GM12801 (cell line): ENCODE results near the gene DCPS.

ENCODE experiments used
- TF ChIP-seq, protein P1 (sequence below): IDR thresholded peaks from one replicate; pipeline ENCODE4 v1.5.1; 2011; ENCODE audit warnings: control low read depth; ENCODE audit not compliant: insufficient read length; ENCODE audit errors: extremely low read depth

Gene DCPS

DNA sequence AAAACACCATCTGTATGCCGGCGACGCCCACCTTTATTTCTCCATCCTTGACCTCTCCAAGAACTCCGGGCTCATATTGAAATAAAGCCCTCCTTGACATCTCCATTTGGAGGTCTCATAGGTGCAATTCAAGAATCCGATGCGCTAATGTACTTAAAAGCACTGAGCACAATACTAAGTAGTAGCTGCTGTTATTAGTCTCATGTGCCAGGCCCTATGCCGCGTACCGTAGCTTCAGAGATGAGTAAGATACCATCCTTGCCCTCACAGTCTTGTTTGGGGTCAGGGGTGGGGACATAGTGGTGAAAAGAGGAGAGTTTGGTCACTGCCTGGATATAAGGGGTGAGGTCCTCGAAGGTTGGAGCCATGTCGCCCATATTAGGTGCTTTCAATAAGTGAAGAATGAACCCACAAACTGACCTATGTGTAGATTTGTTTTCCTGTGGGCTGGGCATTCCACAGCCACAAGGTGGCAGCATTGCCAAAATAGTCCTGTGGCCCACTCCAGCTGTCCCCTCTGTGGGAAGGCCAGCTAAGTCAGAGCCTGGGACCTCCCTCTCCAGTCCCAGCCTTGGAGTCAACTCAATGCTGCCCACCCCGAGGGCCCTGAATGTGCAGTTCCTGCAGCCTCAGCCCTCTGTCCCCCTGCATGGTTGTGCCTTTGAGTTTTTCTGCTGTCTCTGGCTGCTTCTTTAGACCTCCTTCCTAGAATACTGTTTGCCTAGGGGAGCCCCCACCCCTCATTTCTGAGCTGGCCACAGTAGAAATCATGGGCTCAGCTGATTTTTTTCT, 6.5 kb downstream of the DCPS start:
- TF ChIP-seq, protein P1, sequence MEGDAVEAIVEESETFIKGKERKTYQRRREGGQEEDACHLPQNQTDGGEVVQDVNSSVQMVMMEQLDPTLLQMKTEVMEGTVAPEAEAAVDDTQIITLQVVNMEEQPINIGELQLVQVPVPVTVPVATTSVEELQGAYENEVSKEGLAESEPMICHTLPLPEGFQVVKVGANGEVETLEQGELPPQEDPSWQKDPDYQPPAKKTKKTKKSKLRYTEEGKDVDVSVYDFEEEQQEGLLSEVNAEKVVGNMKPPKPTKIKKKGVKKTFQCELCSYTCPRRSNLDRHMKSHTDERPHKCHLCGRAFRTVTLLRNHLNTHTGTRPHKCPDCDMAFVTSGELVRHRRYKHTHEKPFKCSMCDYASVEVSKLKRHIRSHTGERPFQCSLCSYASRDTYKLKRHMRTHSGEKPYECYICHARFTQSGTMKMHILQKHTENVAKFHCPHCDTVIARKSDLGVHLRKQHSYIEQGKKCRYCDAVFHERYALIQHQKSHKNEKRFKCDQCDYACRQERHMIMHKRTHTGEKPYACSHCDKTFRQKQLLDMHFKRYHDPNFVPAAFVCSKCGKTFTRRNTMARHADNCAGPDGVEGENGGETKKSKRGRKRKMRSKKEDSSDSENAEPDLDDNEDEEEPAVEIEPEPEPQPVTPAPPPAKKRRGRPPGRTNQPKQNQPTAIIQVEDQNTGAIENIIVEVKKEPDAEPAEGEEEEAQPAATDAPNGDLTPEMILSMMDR = no peak

DNA sequence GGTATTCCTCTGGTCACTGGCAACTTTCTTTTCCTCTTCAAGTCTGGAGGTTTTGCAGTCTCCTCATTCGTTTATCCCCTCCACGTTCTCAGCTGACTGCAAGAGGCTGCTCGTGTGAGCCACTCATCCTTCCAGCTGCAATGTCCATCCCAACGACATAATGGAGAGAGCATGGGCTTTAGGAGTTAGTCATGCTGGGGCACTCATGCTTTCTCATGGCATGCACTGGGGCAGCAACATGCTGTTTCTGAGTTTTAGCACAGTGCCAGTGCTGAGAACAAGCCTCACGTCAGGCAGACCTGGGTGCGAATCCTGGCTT, 7.1 kb downstream of the DCPS start:
- TF ChIP-seq, protein P1 = no peak

DNA sequence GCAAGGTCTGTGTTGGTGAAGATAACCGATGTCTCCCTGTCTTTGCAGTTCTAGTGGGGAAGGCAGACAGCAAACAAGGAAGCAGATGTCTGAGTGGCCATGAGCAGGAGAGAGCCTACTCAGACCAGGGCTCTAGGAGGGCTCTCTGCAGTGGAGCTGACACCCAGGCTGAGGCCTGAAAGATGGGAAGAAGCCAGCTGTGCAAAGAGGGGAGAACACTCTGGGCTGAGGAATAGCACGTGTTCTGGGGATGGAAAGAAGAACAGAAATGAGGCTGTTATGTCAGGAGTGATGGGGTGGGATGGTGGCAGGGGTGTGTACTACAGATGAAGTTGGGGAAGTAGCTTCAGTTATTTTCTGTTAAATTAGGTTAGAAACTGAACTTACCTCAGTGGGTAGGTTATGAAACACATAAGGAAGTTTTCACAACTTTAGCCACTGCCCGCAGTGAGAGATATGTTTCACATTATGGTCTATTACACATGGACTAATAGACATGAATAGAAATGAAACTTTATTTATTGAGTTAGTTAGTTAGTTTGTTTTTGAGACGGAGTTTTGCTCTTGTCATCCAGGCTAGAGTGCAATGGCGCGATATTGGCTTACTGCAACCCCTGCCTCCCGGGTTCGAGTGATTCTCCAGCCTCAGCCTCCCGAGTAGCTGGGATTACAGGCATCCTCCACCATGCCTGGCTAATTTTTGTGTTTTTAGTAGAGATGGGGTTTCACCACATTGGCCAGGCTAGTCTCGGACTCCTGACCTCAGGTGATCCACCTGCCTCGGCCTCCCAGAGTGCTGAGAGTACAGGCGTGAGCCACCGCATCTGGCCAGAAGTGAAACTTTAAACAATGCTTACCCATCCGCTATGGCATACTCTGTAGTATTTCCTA, 7.8 kb downstream of the DCPS start:
- TF ChIP-seq, protein P1 = no peak

DNA sequence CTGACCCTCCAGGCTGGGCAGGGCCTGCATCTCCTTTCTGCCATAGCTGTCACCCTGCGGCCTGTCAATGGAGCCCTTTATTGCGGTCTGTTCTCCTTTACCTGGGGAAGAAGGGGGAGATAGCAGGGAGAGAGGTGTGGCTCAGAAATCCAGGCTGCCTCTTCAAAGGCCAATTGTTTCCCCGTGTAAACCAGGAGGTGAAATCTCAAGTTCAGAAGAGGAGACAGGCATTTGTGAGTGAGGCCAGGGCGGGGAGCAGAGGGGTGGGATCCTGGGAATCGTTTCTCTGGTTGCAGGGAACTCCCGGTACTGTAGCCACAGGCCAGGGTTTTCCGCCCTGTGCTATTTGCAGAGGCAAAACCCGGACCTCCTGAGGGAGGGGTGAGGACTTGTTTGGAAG, 9.1 kb downstream of the DCPS start:
- TF ChIP-seq, protein P1 = no peak

DNA sequence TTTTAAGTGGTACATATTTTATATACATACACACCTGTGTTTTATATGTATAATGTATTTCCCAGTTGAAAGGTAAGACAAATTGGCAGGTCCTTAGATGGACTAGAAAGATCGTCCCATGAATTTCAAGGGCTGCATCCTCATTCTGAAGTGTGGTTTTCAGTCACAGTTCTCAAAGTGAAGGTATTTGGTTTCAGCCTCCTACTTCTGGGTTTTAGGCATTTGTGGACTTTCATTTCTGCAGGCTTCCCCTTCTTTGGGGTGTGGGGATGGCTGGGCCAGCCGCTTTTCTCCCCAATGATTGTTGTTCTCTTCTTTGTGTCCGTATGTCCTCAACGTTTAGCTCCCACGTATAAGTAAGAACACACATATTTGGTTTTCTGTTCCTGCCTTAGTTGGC, 10.0 kb downstream of the DCPS start:
- TF ChIP-seq, protein P1 = no peak

DNA sequence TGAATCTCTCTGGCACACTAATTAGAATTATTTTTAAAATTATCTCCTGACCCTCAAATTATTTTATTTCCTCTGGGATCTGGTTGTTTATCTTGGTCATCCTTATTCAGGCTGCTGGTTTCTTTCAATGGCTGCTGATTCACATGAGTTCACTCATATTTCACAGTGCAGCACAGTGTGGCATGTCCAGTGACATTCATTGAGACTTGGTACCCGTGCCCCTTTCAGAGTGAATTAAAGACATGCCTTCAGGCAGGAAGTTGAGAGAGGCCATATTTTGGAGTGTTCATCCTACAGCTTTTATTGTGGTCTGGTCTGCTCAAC, 13.5 kb downstream of the DCPS start:
- TF ChIP-seq, protein P1 = no peak

DNA sequence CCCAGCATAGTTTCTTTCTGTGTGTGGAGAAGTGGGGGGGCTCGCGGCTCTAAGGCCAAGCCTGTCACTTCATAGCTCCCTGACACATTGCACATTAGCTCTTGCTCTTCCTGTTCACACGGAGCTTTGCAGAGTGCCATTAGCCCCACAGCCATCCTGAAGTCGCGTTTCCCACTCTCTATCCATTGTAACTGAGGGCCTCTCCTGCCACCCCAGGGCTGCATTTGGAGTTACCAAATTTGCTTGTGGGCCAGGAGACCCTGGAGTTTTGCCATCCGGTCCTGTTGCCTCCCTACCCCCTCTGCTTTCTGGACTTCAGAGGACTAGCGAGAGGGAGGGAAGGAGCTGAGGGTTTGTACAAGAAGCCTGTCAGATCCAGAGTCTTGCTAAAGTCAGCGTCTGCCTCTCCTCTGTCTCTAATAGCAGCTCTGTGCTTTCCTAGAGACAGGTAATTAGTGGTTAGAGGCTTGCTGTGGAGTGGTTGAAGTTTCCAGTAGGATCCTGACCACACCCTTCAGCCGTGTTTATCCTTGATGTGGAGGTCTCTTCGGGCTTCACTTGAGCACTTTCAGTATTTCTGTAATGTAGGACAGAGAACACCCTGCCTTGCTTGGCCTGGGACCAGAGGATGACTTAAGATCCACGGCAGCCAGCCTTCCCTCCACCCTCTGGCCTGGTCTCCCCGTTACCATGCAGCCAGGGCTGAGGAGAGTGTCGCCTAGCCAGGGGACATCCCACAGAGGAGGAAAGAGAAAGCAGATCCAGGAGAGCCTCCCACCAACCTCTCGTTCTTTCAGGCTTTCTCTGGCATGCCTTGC, 14.1 kb downstream of the DCPS start:
- TF ChIP-seq, protein P1 = no peak
